RKO (cell line): ENCODE data around the gene USP48.
"Not testable (repeated sequence)": the region's sequence is repeated elsewhere in the genome, so short reads cannot be mapped to it uniquely, and the experiment has no call there.

ENCODE experiments used
- DNase-seq: peaks from one replicate; pipeline ENCODE4 v3.0.0-alpha.2; 2016; ENCODE audit warnings: low spot score

Gene USP48

GRCh38 chr1:21696931-21697330 lies 86.0 kb downstream of the USP48 start:
- no peak for DNase-seq

- no peak for DNase-seq
These were observed 89.2 kb downstream of the USP48 start for GRCh38 chr1:21693732-21694131.

GRCh38 chr1:21691739-21692138 lies 91.2 kb downstream of the USP48 start:
- DNase-seq: no peak

- no peak for DNase-seq
These were observed 93.1 kb downstream of the USP48 start for GRCh38 chr1:21689661-21690372.

- DNase-seq: no peak
These were observed 95.8 kb downstream of the USP48 start for GRCh38 chr1:21687081-21687529.

GRCh38 chr1:21685946-21686678 lies 96.8 kb downstream of the USP48 start:
- DNase-seq: no peak

- no peak for DNase-seq
These were observed 101.5 kb downstream of the USP48 start for GRCh38 chr1:21681426-21681825.

GRCh38 chr1:21680918-21681317 lies 102.0 kb downstream of the USP48 start:
- DNase-seq: peak; percentile 21

GRCh38 chr1:21680381-21680780 lies 102.6 kb downstream of the USP48 start:
- no peak for DNase-seq

- DNase-seq: no peak
These were observed 105.8 kb downstream of the USP48 start for GRCh38 chr1:21677168-21677567.

GRCh38 chr1:21674957-21675356 lies 108.0 kb downstream of the USP48 start:
- no peak for DNase-seq

GRCh38 chr1:21673853-21674252 lies 109.1 kb downstream of the USP48 start:
- not testable (repeated sequence) for DNase-seq

- no peak for DNase-seq
These were observed 109.6 kb downstream of the USP48 start for GRCh38 chr1:21673277-21673780.

- no peak for DNase-seq
These were observed 110.3 kb downstream of the USP48 start for GRCh38 chr1:21672478-21673276.

- no peak for DNase-seq
These were observed 111.0 kb downstream of the USP48 start for GRCh38 chr1:21671915-21672314.

GRCh38 chr1:21670956-21671902 lies 111.7 kb downstream of the USP48 start:
- no peak for DNase-seq

- no peak for DNase-seq
These were observed 112.7 kb downstream of the USP48 start for GRCh38 chr1:21670059-21670881.

GRCh38 chr1:21669258-21670058 lies 113.5 kb downstream of the USP48 start, which contains the start of gene RAP1GAP:
TSS of gene RAP1GAP (minus strand) at chr1:21669357. CDS start at chr1:21620032, 49,325 bp downstream.
- DNase-seq: no peak

- no peak for DNase-seq
These were observed 114.0 kb downstream of the USP48 start for GRCh38 chr1:21668951-21669257.
